ENCODE results near the gene ENO2.

The ENO2 gene

DNA sequence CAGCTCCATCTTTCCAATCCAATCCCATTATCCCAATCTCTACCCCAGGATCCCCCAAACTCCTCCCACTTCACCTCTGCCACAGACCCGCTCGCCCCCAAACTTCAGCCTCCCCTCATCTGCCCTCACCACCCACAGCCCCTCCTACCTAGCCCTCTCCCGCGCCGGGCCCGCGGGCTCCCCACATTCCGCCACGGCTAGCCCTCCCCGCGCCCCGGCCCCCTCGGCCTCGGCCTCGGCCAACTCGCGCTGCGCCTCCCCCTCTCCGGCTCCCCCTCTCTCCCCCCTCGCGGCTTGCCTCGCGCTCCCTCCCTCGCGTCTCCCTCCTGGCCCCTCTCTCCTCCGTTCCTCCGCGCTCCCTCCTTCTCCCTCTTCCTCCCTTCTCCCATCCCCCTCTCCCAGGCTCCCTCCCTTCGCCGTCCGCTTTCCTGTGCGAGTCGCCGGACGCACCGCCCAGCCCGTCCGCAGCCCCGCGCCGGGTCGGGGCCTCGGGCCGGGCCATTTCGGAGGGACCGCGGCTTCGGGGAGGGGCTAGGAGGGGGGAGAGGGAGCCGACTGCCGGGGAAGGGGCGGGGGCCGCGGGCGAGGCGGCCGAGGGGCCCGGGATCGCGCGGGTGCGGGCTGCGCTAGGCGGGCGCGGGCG, 13.1 kb downstream of the ENO2 start, which contains the start of gene ATN1:
Gene ATN1, plus strand, starts transcription at position 581 of the 643 bp plus-strand sequence. CDS start 6,043 bp downstream, outside the sequence.
- peak within 1 kb of the TSS; percentile 79 to 89 for H3K4me3 ChIP-seq (replicated peaks in 1 of 2; ENCODE audit: low read depth in 2 of 2, low read length in 2 of 2)
- TF ChIP-seq, protein P1, sequence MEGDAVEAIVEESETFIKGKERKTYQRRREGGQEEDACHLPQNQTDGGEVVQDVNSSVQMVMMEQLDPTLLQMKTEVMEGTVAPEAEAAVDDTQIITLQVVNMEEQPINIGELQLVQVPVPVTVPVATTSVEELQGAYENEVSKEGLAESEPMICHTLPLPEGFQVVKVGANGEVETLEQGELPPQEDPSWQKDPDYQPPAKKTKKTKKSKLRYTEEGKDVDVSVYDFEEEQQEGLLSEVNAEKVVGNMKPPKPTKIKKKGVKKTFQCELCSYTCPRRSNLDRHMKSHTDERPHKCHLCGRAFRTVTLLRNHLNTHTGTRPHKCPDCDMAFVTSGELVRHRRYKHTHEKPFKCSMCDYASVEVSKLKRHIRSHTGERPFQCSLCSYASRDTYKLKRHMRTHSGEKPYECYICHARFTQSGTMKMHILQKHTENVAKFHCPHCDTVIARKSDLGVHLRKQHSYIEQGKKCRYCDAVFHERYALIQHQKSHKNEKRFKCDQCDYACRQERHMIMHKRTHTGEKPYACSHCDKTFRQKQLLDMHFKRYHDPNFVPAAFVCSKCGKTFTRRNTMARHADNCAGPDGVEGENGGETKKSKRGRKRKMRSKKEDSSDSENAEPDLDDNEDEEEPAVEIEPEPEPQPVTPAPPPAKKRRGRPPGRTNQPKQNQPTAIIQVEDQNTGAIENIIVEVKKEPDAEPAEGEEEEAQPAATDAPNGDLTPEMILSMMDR (IDR thresholded peaks at IDR 0.05; ENCODE audit: low read depth, low read length) = no peak
- peak; percentile 75 to 92 for DNase-seq (ENCODE audit: low read depth in 2 of 2)

DNA sequence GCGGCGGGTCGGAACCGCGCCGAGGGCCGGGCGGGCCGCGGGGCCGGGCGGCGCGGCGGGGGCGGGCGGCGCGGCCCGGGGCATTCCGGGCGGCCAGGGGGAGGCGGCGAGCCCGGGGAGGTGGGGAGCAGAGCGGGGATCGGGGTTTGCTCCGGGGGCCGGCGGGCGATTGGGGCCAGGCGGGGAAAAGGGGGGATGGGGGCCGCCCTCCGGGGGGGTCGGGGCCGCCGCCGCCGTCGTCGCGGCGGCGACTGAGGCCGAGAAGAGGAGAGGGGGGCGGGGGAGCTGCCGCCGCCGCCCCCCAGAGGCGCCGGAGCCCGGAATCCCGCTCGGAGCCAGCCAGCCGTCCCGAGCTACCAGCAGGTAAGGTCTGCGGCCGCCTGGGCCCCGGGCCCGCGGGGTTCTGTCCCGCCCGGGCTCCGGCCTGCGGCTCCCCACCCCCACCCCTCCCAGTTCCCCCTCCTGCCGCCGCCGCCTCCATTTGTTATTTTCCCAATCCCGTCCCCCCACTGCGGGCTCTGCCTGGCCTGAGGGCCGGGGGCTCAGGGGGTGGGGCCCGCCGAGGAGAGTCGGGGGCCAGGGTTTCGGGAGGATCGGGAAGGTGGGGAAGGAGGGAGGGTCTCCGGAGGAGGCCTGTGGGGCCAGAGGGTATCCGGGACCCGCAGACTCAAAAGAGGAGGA, 13.8 kb downstream of the ENO2 start:
- TF ChIP-seq, protein P1 (IDR thresholded peaks at IDR 0.05; ENCODE audit: low read depth, low read length) = no peak
- peak overlapping the region; percentile 79 to 89 for H3K4me3 ChIP-seq (replicated peaks in 1 of 2; ENCODE audit: low read depth in 2 of 2, low read length in 2 of 2)
- no peak for DNase-seq (ENCODE audit: low read depth in 2 of 2)

DNA sequence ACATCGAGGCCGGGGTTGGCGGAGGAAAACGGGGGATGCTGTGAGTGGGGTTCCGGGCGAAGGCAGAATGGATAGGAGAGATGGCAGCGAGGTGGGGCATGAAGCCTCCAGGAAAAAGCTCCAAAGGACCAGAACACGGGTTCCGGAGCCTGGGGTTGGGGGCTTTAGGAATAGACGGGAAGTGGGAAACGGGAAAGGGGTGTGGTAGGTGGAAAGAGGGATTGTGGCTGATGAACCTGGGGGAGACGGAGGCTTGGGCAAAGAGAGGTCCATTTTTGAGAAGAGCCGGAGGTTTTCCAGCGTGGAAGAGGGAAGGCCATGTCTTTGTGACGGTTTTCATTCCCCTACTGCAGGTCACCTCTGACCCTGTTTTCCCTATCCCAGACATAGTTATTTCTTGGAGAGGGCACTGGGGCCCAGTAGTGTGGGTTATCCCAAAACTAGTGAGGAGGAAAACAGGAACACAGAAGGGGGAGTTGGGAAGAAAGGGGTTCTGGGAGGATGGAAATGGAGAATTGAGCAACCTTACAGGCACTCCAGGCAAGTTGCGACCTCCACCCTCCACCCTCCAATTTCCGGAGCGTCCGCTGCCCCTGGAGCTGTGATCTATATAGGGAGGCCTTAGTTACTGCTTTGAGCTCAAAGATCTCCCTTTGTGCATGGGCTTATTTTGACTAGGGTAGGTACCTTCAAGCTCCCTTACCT, 14.5 kb downstream of the ENO2 start:
- H3K4me3 ChIP-seq (replicated peaks in 1 of 2; ENCODE audit: low read depth in 2 of 2, low read length in 2 of 2) = peak overlapping the region; percentile 79 to 89
- DNase-seq (ENCODE audit: low read depth in 2 of 2) = no peak
- TF ChIP-seq, protein P1 (IDR thresholded peaks at IDR 0.05; ENCODE audit: low read depth, low read length) = no peak

DNA sequence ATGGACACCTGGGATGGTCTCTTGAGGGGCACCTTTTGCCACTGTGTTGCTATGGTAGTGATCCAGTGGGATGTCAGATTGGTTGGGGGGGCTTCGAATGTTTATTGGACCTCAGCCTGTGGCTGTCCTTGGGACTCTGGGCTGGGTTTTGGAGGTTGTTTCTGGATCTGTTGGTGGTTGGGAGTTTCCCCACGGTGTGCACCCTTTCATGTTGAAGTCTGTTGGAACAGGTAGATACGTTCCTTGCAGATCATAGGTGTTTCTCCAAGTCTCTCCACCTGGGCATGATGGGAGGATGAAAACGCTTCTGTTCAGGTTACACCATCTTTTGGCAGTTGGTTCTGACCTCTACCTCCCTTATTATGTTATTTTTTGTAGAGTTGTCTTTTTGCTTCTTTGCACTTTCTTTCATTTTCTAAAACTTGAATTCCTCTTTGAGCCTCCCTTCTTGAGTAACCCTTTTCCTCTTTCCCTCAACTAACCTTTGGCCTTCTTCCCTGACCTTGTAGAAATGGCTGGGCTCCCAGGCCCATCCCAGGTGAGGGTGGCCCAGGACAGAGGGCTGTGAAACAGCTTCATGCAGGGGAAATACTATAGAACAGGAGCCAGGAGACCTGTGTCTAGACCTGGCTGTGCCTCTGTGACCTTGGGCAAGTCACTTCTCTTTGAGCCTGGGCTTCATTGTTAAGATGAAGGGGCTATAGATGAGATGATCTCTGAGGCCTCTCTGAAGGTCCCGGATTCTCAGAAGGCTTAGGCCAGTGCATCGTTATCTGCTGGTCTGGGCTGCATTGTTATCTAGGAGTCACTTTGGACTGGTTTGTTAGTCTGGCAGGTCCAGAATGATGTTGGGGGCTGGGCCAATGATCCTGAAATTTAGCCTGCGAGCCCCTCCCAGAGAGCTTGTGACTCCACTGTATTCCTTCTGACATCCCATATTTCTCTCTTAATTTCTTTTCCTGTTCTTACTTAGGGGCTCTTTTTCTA, 15.4 kb downstream of the ENO2 start:
- DNase-seq (ENCODE audit: low read depth in 2 of 2) = no peak
- TF ChIP-seq, protein P1 (IDR thresholded peaks at IDR 0.05; ENCODE audit: low read depth, low read length) = no peak
- peak overlapping the region; percentile 79 to 89 for H3K4me3 ChIP-seq (replicated peaks in 1 of 2; ENCODE audit: low read depth in 2 of 2, low read length in 2 of 2)

DNA sequence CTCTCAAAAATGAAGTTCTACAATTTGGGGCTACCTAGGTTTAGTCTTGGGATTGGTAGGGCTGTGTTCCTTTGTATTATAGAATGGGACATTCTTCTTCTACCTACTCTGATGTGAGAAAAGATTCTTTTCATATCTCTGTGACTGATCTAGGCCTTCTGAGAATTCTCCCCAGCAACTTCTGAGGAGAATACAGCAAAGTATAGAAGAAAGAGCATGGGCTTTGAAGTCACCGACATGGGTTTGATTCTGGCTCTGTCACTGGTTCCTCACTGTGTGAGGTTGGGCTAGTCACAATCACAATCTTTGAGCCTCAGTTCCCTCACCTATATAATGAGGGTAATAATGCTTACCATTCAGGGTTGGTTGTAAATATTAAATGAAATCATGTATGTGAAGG, 18.4 kb downstream of the ENO2 start:
- no peak overlapping the region for H3K4me3 ChIP-seq (replicated peaks in 1 of 2; ENCODE audit: low read depth in 2 of 2, low read length in 2 of 2)
- no peak for DNase-seq (ENCODE audit: low read depth in 2 of 2)
- TF ChIP-seq, protein P1 (IDR thresholded peaks at IDR 0.05; ENCODE audit: low read depth, low read length) = no peak

DNA sequence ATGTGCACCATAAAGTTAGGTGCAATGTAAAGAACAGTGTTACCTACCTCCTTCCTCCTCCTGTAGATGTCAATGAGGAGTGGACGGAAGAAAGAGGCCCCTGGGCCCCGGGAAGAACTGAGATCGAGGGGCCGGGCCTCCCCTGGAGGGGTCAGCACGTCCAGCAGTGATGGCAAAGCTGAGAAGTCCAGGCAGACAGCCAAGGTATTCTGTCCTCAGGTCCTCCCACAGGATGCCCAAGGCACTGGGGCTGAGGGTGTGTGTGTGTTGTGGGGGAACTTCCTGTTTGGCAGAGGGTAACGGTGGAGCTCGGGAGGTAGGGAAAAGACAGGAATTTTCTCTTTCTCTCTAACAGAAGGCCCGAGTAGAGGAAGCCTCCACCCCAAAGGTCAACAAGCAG, 19.7 kb downstream of the ENO2 start:
- DNase-seq (ENCODE audit: low read depth in 2 of 2) = peak; percentile 67 to 92
- TF ChIP-seq, protein P1 (IDR thresholded peaks at IDR 0.05; ENCODE audit: low read depth, low read length) = no peak
- H3K4me3 ChIP-seq (replicated peaks in 1 of 2; ENCODE audit: low read depth in 2 of 2, low read length in 2 of 2) = peak overlapping the region in 1 of 2 donors; percentile 5
